Activated T-helper 2 cell treated with anti-CD3 and anti-CD28 coated beads, Interferon-gamma antibody, Interleukin-2, Interleukin-4, amounts not matched to agents 10 μg/mL and 5 μg/mL and 100 μg/mL, durations not matched to agents 14 hours and 24 hours and 36 hours (primary cell): ENCODE results near the gene LAMTOR1. TPM values are rescaled to one million over a fixed set of nuclear protein-coding genes. Genes with fewer than 3 reads are reported as not detected.
"Not testable (repeated sequence)": the region's sequence is repeated elsewhere in the genome, so short reads cannot be mapped to it uniquely, and the experiment has no call there.

Experiments used
- DNase-seq: peaks from one replicate; pipeline ENCODE4 v3.0.0; 2021; ENCODE audit warnings: low spot score
- H3K27ac Mint-ChIP-seq: one replicate; pipeline ENCODE4 v1.8.0; 2021; ENCODE audit warnings: mixed read lengths
- H3K27me3 Mint-ChIP-seq: one replicate; pipeline ENCODE4 v1.8.0; 2021; ENCODE audit warnings: low read depth, mixed read lengths
- H3K36me3 Mint-ChIP-seq: one replicate; pipeline ENCODE4 v1.8.0; 2021; ENCODE audit warnings: low read depth, mixed read lengths
- H3K4me1 Mint-ChIP-seq: one replicate; pipeline ENCODE4 v1.8.0; 2021; ENCODE audit warnings: low read depth, mixed read lengths
- H3K4me3 Mint-ChIP-seq: one replicate; pipeline ENCODE4 v1.8.0; 2021; ENCODE audit warnings: low read depth, mild to moderate bottlenecking, moderate library complexity, mixed read lengths
- H3K9me3 Mint-ChIP-seq: one replicate; pipeline ENCODE4 v1.8.0; 2021; ENCODE audit warnings: mixed read lengths
- intact Hi-C: fragments of 100-400 bp; cut with micrococcal nuclease; formaldehyde crosslinking; loops from one replicate; pipeline ENCODE4 v1.15.1; 2023
- total RNA-seq: library from RNA; stranded (reverse); gene quantifications from 2 replicates; pipeline ENCODE4 v1.2.3, GENCODE V29; 2022

Gene LAMTOR1
- total RNA-seq, 1 donor from 2014 or later, result 95.1 TPM

GRCh38 chr11:72135891-72136683 is 33.0 kb upstream of the LAMTOR1 start:
- Mint-ChIP-seq H3K27me3 (peaks cover 15% of the 10 kb centered on the region), H3K36me3 (peaks cover 10% of the 10 kb centered on the region)
- DNase-seq, result no peak

GRCh38 chr11:72135473-72135872 is 32.4 kb upstream of the LAMTOR1 start, which contains the start of gene FOLR3:
TSS of gene FOLR3 (plus strand) at chr11:72135725. CDS start at chr11:72135953, 228 bp downstream.
- H3K27me3 Mint-ChIP-seq, result peaks cover 15% of the 10 kb centered on the region
- H3K9me3 Mint-ChIP-seq, result peaks cover 15% of the 10 kb centered on the region
- peaks cover 13% of the 10 kb centered on the region for H3K4me1 Mint-ChIP-seq
- DNase-seq, H3K4me3 Mint-ChIP-seq, intact Hi-C loops: not testable (repeated sequence)
- H3K36me3 Mint-ChIP-seq, result peaks cover 10% of the 10 kb centered on the region
- peak within 1 kb of the TSS; percentile 81 for H3K27ac Mint-ChIP-seq

More at GRCh38 chr11:72135891-72136683, 33.0 kb upstream of the LAMTOR1 start:
- no peak overlapping the region for H3K4me3 Mint-ChIP-seq
- intact Hi-C loops, result no loop called here
- H3K9me3 Mint-ChIP-seq, result peaks cover 15% of the 10 kb centered on the region
- peak overlapping the region; percentile 81 for H3K27ac Mint-ChIP-seq
- peaks cover 19% of the 10 kb centered on the region for H3K4me1 Mint-ChIP-seq

GRCh38 chr11:72132646-72133045 is 29.5 kb upstream of the LAMTOR1 start:
- Mint-ChIP-seq H3K4me3 (no peak overlapping the region), H3K27ac (no peak overlapping the region)

GRCh38 chr11:72129381-72129780 is 26.3 kb upstream of the LAMTOR1 start:
- Mint-ChIP-seq H3K27ac (no peak overlapping the region), H3K9me3 (peaks cover 20% of the 10 kb centered on the region), H3K27me3 (peaks cover 25% of the 10 kb centered on the region), H3K4me1 (no peaks in the 10 kb centered on the region), H3K4me3 (no peak overlapping the region), H3K36me3 (peaks cover 9% of the 10 kb centered on the region)
- no peak for DNase-seq
- intact Hi-C loops, result no loop called here

More at GRCh38 chr11:72132646-72133045, 29.5 kb upstream of the LAMTOR1 start:
- no peak for DNase-seq
- Mint-ChIP-seq H3K27me3 (peaks cover 25% of the 10 kb centered on the region), H3K9me3 (peaks cover 29% of the 10 kb centered on the region), H3K4me1 (peaks cover 8% of the 10 kb centered on the region), H3K36me3 (peaks cover 17% of the 10 kb centered on the region)
- intact Hi-C loops, result no loop called here

- intact Hi-C loops, result no loop called here
- no peak overlapping the region for H3K27ac Mint-ChIP-seq
- peaks cover 20% of the 10 kb centered on the region for H3K9me3 Mint-ChIP-seq
- no peak for DNase-seq
- H3K27me3 Mint-ChIP-seq, result peaks cover 20% of the 10 kb centered on the region
- peaks cover 11% of the 10 kb centered on the region for H3K36me3 Mint-ChIP-seq
- H3K4me3 Mint-ChIP-seq, result no peak overlapping the region
- H3K4me1 Mint-ChIP-seq, result peaks cover 1% of the 10 kb centered on the region
Observed at GRCh38 chr11:72127923-72128322, 24.8 kb upstream of the LAMTOR1 start.

- no peak for DNase-seq
- intact Hi-C loops, result no loop called here
- Mint-ChIP-seq H3K27ac (no peak overlapping the region), H3K4me1 (peaks cover 1% of the 10 kb centered on the region), H3K9me3 (peaks cover 20% of the 10 kb centered on the region), H3K4me3 (no peak overlapping the region), H3K27me3 (peaks cover 12% of the 10 kb centered on the region), H3K36me3 (peaks cover 11% of the 10 kb centered on the region)
Observed at GRCh38 chr11:72125956-72126355, 22.9 kb upstream of the LAMTOR1 start.

- intact Hi-C loops, result no loop called here
- peaks cover 6% of the 10 kb centered on the region for H3K27me3 Mint-ChIP-seq
- no peak overlapping the region for H3K4me3 Mint-ChIP-seq
- no peak overlapping the region for H3K27ac Mint-ChIP-seq
- DNase-seq, result no peak
- peaks cover 8% of the 10 kb centered on the region for H3K36me3 Mint-ChIP-seq
- H3K9me3 Mint-ChIP-seq, result peaks cover 15% of the 10 kb centered on the region
- peaks cover 1% of the 10 kb centered on the region for H3K4me1 Mint-ChIP-seq
Observed at GRCh38 chr11:72124046-72124445, 20.9 kb upstream of the LAMTOR1 start.

- H3K4me1 Mint-ChIP-seq, result peaks cover 1% of the 10 kb centered on the region
- peaks cover 2% of the 10 kb centered on the region for H3K36me3 Mint-ChIP-seq
- intact Hi-C loops, result no loop called here
- DNase-seq, result no peak
- H3K27me3 Mint-ChIP-seq, result peaks cover 2% of the 10 kb centered on the region
- H3K27ac Mint-ChIP-seq, result no peak overlapping the region
- peaks cover 7% of the 10 kb centered on the region for H3K9me3 Mint-ChIP-seq
- no peak overlapping the region for H3K4me3 Mint-ChIP-seq
Observed at GRCh38 chr11:72123117-72123653, 20.1 kb upstream of the LAMTOR1 start.

- peaks cover 3% of the 10 kb centered on the region for H3K9me3 Mint-ChIP-seq
- H3K4me3 Mint-ChIP-seq, result no peak overlapping the region
- peaks cover 2% of the 10 kb centered on the region for H3K27me3 Mint-ChIP-seq
- DNase-seq, result no peak
- peaks cover 1% of the 10 kb centered on the region for H3K4me1 Mint-ChIP-seq
- peaks cover 2% of the 10 kb centered on the region for H3K36me3 Mint-ChIP-seq
- no peak overlapping the region for H3K27ac Mint-ChIP-seq
- intact Hi-C loops, result no loop called here
Observed at GRCh38 chr11:72122607-72123006, 19.5 kb upstream of the LAMTOR1 start.

- no peak overlapping the region for H3K27ac Mint-ChIP-seq
- H3K9me3 Mint-ChIP-seq, result no peaks in the 10 kb centered on the region
- peaks cover 1% of the 10 kb centered on the region for H3K4me1 Mint-ChIP-seq
- peaks cover 2% of the 10 kb centered on the region for H3K27me3 Mint-ChIP-seq
- intact Hi-C loops, result no loop called here
- H3K36me3 Mint-ChIP-seq, result peaks cover 2% of the 10 kb centered on the region
- DNase-seq, result no peak
- H3K4me3 Mint-ChIP-seq, result no peak overlapping the region
Observed at GRCh38 chr11:72120930-72121329, 17.8 kb upstream of the LAMTOR1 start.

- intact Hi-C loops, result no loop called here
- no peak for DNase-seq
- Mint-ChIP-seq H3K9me3 (no peaks in the 10 kb centered on the region), H3K36me3 (peaks cover under 1% of the 10 kb centered on the region), H3K4me1 (peaks cover 1% of the 10 kb centered on the region), H3K4me3 (no peak overlapping the region), H3K27ac (no peak overlapping the region), H3K27me3 (peaks cover 2% of the 10 kb centered on the region)
Observed at GRCh38 chr11:72119198-72119597, 16.1 kb upstream of the LAMTOR1 start.

- no peaks in the 10 kb centered on the region for H3K9me3 Mint-ChIP-seq
- no peak overlapping the region for H3K27ac Mint-ChIP-seq
- intact Hi-C loops, result no loop called here
- no peaks in the 10 kb centered on the region for H3K27me3 Mint-ChIP-seq
- DNase-seq, result no peak
- no peaks in the 10 kb centered on the region for H3K36me3 Mint-ChIP-seq
- H3K4me1 Mint-ChIP-seq, result peaks cover 13% of the 10 kb centered on the region
- H3K4me3 Mint-ChIP-seq, result no peak overlapping the region
Observed at GRCh38 chr11:72116019-72116755, 13.1 kb upstream of the LAMTOR1 start.

GRCh38 chr11:72114570-72114969 is 11.5 kb upstream of the LAMTOR1 start:
- H3K36me3 Mint-ChIP-seq, result peaks cover 10% of the 10 kb centered on the region
- H3K4me1 Mint-ChIP-seq, result peaks cover 16% of the 10 kb centered on the region
- DNase-seq, result no peak
- H3K27me3 Mint-ChIP-seq, result no peaks in the 10 kb centered on the region
- intact Hi-C loops, result no loop called here
- H3K4me3 Mint-ChIP-seq, result no peak overlapping the region
- no peaks in the 10 kb centered on the region for H3K9me3 Mint-ChIP-seq
- no peak overlapping the region for H3K27ac Mint-ChIP-seq
